Measurements from ENCODE around the gene IQSEC1. TPM values are rescaled to one million over a fixed set of nuclear protein-coding genes. Genes with fewer than 3 reads are reported as not detected.

The IQSEC1 gene
- total and polyA plus RNA-seq, 2 of the 8 experiments (the other 6 are each of a cell fraction or from before 2014, with no cell fraction given): 6.8 to 28.8 TPM

DNA sequence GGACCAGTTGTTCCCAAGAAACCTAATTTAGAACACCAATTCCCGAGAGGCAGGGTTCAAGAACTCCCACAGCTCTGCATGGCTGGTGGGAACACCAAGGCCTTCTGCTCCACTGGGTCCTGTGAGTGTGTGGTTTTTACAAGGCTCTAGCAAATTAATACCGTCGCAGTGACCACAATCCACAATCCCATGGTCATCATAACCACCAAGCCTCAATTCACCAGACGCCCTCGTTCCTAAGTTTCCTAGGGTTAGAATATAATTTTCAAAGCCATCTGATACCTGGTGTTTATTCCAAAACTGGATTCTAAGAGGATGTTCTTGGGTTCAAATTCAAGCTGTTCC, 116.9 kb downstream of the IQSEC1 start:
- WGBS, 2 experiments (ENCODE audit: extremely low coverage in 1 of 2, insufficient coverage in 1 of 2, insufficient read length in 1 of 2, insufficient replicate concordance in 2 of 2, low coverage in 1 of 2, low lambda C conversion rate in 2 of 2, missing lambda C conversion rate in 1 of 2): 97% methylated on average over 5 of the region's 5 CpGs; no CpG with 5 or more reads in 1 of the 2 experiments
- Histone ChIP-seq H3K4me1 (replicated peaks in 1 of 4; ENCODE audit: control insufficient read depth in 3 of 4, insufficient read depth in 4 of 4, low read length in 3 of 4) (peaks cover 0 to 7% (median 5%) of the 10 kb centered on the region in 4 experiments; a peak in 5 of 7 replicates), H3K9me3 (ENCODE audit: insufficient read depth in 2 of 2, low read depth in 1 of 2, low read length in 1 of 2) (no peaks in the 10 kb centered on the region), H3K79me1 (ENCODE audit: low read depth, low read length) (peaks cover 34% of the 10 kb centered on the region), H3K36me3 (ENCODE audit: control insufficient read depth in 2 of 4, insufficient read depth in 4 of 4, low read length in 3 of 4) (no peaks in the 10 kb centered on the region), H4K91ac (replicated peaks; ENCODE audit: insufficient read length, low read length) (no peak overlapping the region), H3K79me2 (ENCODE audit: control insufficient read depth in 1 of 2, insufficient read depth in 2 of 2, low read length in 2 of 2) (peaks cover 0 to 18% of the 10 kb centered on the region in 2 experiments; a peak in 2 of 4 replicates), H3K4me3 (ENCODE audit: extremely low read depth in 1 of 4, insufficient read depth in 2 of 4, low read depth in 3 of 4, low read length in 4 of 4) (no peak overlapping the region), H3K23me2 (ENCODE audit: low read depth, low read length) (no peaks in the 10 kb centered on the region), H3K4ac (replicated peaks; ENCODE audit: insufficient read length, low read depth, low read length) (no peak overlapping the region), H3K14ac (ENCODE audit: insufficient read length) (no peak overlapping the region), H3K27ac (ENCODE audit: low read depth, low read length) (no peak overlapping the region), H3K56ac (replicated peaks; ENCODE audit: insufficient read length, low read depth, low read length) (no peak overlapping the region), H2BK5ac (ENCODE audit: low read depth, low read length) (no peak overlapping the region), H4K5ac (ENCODE audit: insufficient read length, low read depth, low read length) (no peak overlapping the region), H2AK5ac (ENCODE audit: low read depth, low read length) (no peak overlapping the region), H3K27me3 (replicated peaks in 1 of 4; ENCODE audit: control insufficient read depth in 3 of 4, extremely low read depth in 1 of 4, insufficient read depth in 3 of 4, low read length in 3 of 4) (no peaks in the 10 kb centered on the region), H2AFZ (ENCODE audit: low read length) (no peak overlapping the region), H2BK120ac (replicated peaks; ENCODE audit: low read depth, low read length) (no peak overlapping the region), H2BK15ac (ENCODE audit: low read length) (no peak overlapping the region), H4K20me1 (replicated peaks in 1 of 2; ENCODE audit: control insufficient read depth in 1 of 2, insufficient read depth in 2 of 2, low read length in 2 of 2) (peaks cover 27 to 41% of the 10 kb centered on the region in 2 experiments), H4K8ac (ENCODE audit: extremely low read depth, insufficient read depth, low read length) (no peak overlapping the region), H3K9ac (replicated peaks in 1 of 4; ENCODE audit: extremely low read depth in 1 of 4, low read depth in 3 of 4, low read length in 3 of 4) (no peak overlapping the region), H3K4me2 (ENCODE audit: insufficient read depth in 1 of 2, low read depth in 2 of 2, low read length in 2 of 2) (no peak overlapping the region), H2BK20ac (ENCODE audit: low read length) (no peak overlapping the region), H2BK12ac (ENCODE audit: low read depth, low read length) (no peak overlapping the region), H3K18ac (ENCODE audit: extremely low read depth, low read length) (no peak overlapping the region), H3K23ac (ENCODE audit: insufficient read length) (no peak overlapping the region)
- ChIA-PET CTCF (ENCODE audit: partially characterized antibody) (interaction anchor here (0.8 to 25.8 kb wide), 4 partner anchors 7 to 29 kb away, joined by 3 to 267 read pairs (median 28); no protein-coding TSS in a partner anchor), POLR2A (ENCODE audit: partially characterized antibody) (interaction anchor here (1.3 kb wide), 1 partner anchor 9 kb away, joined by 3 read pairs; no protein-coding TSS in a partner anchor)
- TF ChIP-seq BRCA1 (IDR thresholded peaks at IDR 0.05; ENCODE audit: low read depth, low read length): no peak
- TF ChIP-seq CREB1 (IDR thresholded peaks at IDR 0.05): no peak
- no peak for TF ChIP-seq TBP (IDR thresholded peaks at IDR 0.05; ENCODE audit: low read depth, low read length)
- no peak for TF ChIP-seq TEAD4 (IDR thresholded peaks at IDR 0.05; ENCODE audit: low read depth, low read length)
- no peak for TF ChIP-seq ZNF274 (IDR thresholded peaks at IDR 0.05; ENCODE audit: borderline replicate concordance, extremely low read depth, low read length)
- TF ChIP-seq, protein P1, sequence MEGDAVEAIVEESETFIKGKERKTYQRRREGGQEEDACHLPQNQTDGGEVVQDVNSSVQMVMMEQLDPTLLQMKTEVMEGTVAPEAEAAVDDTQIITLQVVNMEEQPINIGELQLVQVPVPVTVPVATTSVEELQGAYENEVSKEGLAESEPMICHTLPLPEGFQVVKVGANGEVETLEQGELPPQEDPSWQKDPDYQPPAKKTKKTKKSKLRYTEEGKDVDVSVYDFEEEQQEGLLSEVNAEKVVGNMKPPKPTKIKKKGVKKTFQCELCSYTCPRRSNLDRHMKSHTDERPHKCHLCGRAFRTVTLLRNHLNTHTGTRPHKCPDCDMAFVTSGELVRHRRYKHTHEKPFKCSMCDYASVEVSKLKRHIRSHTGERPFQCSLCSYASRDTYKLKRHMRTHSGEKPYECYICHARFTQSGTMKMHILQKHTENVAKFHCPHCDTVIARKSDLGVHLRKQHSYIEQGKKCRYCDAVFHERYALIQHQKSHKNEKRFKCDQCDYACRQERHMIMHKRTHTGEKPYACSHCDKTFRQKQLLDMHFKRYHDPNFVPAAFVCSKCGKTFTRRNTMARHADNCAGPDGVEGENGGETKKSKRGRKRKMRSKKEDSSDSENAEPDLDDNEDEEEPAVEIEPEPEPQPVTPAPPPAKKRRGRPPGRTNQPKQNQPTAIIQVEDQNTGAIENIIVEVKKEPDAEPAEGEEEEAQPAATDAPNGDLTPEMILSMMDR (IDR thresholded peaks at IDR 0.05; ENCODE audit: control extremely low read depth in 1 of 3, insufficient read depth in 1 of 3, low read depth in 1 of 3, low read length in 3 of 3): no peak
- no peak for TF ChIP-seq BCL11A (IDR thresholded peaks at IDR 0.05; ENCODE audit: low read depth in 2 of 2, low read length in 2 of 2)
- FAIRE-seq (no peak), DNase-seq (ENCODE audit: low read depth in 1 of 2, low spot score in 2 of 2) (no peak)
